HG03066 (cell line): Measurements from ENCODE around the gene LGALS9.
"Not testable (repeated sequence)": the region's sequence is repeated elsewhere in the genome, so short reads cannot be mapped to it uniquely, and the experiment has no call there.

ENCODE experiments used
- ATAC-seq: cut with Tn5 transposase; IDR thresholded peaks from one replicate; pipeline ENCODE4 v1.9.1; 2021; ENCODE audit warnings: low read depth; ENCODE audit not compliant: unreplicated experiment

The LGALS9 gene

GRCh38 chr17:27625856-27626255 lies 5.1 kb upstream of the LGALS9 start:
- ATAC-seq = no peak

DNA sequence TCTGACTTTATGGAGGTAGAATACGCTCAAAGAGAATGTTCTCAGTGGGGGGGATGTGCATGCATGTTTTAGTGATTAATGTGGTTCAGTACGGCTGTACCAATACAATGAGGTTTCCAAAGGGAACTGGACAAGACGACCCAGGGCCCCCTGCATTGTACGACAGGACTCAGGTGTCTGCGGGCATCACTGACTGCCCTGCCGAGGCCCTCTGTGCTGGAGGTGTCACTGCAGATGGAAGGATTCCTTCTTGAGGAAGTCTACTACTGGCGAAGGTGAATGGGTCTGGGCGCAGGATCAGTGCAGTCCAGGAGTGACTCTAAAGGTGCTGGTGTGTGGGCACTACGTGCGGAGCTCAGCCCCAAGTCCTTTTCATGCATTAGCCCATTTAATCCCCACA lies 3.5 kb upstream of the LGALS9 start:
- no peak for ATAC-seq

DNA sequence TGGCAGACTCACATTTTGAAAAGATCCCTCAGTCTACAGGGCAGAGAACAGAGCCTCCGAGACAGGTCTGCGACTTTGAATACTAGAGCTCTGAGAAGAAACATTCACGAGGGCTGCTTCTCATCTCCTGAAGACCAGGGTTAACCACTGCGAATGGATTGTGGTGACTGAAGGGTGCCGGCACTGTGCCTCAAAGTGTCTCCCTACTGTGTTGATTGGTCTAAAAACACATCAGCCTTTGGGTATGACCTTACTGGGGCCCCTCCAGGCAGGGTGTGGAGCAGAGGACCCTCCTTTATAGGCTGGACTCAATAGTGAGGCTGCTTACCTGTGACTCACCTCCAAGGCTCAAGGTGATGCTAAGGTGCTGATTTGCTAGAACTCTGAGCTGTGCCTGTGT lies 2.6 kb upstream of the LGALS9 start:
- ATAC-seq = no peak

DNA sequence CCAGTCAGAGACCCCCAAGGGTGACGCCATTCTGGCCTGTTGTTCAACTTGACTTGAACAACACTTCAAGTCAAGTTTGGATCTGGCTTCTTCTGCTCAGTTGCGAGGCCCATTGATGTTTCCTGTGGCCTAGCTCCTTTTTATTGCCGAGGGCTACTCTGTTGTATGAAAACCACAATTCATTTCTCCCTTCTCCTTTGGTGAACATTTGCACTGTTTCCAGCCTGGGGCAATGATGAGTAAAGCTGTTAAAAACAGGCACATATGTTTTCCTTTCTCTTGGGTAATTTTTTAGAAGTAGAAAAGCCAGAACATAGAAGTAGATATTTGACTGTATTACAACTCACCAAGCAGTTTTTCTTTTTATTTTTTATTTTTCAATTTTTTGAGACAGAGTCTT lies 1.7 kb upstream of the LGALS9 start:
- ATAC-seq = not testable (repeated sequence)

GRCh38 chr17:27631411-27631760 lies 398 bp downstream of the LGALS9 start:
- peak; percentile 17 for ATAC-seq

DNA sequence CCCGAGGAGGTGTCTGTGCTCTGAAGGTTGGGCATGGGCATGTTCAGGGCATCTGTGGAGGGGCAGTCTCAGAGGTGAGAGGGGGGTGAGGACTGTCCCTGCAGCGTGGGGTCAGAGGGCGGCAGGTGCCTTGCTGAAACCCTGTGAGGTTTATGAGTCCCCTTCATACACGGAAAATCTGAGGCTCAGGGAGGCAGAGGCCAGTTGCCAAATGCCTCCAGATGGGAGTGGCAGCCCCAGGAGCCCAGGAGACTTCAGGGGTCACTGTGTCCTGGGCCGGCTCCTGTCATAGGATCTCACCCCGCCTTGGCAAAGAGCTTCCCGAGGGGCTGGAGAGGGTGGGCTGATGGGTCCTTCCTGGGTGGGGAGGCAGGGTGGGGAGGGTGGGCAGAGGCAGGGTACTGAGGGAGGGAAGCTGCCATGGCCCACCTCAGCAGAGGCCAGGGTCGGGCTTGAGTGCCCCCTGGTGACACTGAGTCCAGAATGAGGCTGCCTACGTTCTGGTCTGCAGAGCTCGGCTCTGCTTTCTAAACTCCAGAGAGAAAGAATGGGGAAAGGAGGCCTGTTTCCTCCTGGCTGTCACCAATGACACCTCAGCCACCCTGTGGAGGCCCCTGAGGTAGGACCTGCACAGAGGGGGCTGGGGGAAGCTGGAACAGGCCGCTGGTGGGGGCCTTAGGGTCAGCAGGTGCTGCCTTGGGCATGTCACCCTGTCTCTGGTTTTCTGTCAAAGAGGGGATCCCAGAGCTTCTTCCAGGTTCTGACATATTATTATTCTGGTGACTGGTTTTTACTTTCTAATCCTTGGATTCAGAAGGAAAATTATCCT lies 1.1 kb downstream of the LGALS9 start:
- ATAC-seq = no peak

- ATAC-seq = not testable (repeated sequence)
Observed at GRCh38 chr17:27632766-27633165, 1.8 kb downstream of the LGALS9 start.

- no peak for ATAC-seq
Observed at GRCh38 chr17:27633312-27634025, 2.5 kb downstream of the LGALS9 start.

DNA sequence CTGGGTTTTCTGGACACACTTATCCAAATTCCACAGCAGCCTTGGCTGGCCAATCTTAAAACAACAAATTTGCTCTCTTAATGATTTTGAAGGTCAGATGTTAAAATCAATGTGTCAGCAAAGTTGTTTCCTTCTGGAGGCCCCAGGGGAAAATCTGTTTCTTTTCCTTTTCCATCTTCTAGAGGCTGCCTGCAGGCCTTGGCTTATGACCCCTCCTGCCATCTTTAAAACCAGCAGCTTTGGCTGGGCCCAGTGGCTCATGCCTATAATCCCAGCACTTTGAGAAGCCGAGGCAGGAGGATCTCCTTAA lies 3.0 kb downstream of the LGALS9 start:
- ATAC-seq = no peak

DNA sequence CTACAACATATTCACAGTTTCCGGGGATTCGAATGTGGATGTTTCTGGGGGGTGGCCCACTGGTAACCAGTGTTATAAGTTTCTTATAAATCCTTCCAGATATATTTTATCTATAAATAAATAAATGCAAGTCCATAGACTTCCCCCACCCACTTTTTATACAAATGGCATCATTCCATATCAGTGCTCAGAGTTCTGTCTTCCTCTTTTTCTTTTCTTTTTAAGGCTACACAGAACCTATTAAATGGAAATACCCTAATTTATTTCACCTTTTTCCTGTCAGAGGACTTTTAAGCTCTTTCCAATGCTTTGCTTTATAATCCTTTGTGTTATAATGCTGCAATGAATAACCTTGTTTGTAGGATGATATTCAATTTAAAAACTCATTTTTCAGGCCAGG lies 3.8 kb downstream of the LGALS9 start:
- no peak for ATAC-seq

DNA sequence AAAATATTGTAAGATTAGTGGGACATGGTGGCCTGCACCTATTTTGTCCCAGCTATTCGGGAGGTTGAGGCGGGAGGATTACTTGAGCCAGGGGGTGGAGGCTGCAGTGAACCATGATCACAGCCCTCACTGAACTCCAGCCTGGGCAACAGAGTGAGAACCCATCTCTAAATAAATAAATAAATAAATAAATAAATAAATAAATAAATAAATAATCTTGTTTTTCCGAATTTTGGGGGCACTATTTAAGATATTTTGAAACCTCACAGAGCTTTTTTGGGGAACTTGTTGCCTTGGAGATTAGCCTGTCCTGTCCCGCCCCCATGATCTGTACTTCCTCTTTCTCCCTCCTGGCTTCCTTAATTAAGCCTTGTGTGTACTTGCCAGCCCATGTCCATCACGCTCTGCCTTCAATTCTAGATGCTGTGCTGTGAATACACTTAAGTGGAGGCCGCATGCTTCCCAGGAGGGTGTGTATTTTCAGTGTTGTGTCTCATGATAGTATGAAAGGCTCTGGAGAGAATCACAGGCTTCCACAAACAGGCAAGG lies 4.4 kb downstream of the LGALS9 start:
- ATAC-seq = no peak

- ATAC-seq = not testable (repeated sequence)
Observed at GRCh38 chr17:27636005-27636520, 5.1 kb downstream of the LGALS9 start.

DNA sequence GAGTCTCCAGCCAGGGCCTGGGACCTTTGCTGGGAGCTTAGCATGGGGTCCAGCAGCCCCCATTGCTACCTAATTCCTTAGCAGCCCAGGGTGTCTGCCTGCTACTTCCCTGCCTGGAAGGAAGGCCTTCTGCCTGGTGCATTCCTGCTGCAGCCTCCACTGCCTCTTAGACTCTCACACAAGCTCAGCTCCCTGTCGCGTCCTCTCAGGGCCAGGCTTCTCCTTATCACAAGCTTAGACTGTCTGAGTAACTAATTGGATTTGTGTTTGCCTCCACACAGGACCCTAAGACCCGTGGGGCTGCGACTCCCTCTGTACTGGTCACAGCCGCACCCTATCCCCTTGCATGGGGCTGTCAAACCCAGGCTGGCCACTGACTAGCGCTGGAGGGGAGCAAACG lies 6.8 kb downstream of the LGALS9 start:
- ATAC-seq = not testable (repeated sequence)

- ATAC-seq = not testable (repeated sequence)
Observed at GRCh38 chr17:27638415-27638914, 7.5 kb downstream of the LGALS9 start.

DNA sequence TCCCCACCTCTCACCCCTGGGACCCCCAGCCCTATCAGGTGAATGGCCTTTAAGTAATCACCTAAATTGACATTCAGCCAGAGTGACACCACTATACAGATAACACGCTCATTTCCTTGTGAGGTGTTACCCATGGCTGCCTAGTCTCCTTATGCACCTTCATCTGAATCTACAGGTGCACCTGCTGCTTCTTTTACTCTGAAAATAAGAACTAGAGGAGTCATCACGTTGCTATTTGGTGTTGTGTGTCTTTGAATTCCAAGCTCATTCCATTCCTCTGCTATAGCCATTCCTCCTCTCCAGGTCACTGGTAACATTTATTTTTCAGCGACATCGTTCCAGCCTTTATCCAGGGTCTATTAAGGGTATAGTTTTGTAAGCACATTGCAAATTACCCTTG lies 9.8 kb downstream of the LGALS9 start:
- no peak for ATAC-seq

- ATAC-seq = no peak
Observed at GRCh38 chr17:27644586-27644985, 13.6 kb downstream of the LGALS9 start.

- ATAC-seq = not testable (repeated sequence)
Observed at GRCh38 chr17:27645621-27646020, 14.6 kb downstream of the LGALS9 start.

GRCh38 chr17:27646232-27646631 lies 15.2 kb downstream of the LGALS9 start:
- no peak for ATAC-seq

DNA sequence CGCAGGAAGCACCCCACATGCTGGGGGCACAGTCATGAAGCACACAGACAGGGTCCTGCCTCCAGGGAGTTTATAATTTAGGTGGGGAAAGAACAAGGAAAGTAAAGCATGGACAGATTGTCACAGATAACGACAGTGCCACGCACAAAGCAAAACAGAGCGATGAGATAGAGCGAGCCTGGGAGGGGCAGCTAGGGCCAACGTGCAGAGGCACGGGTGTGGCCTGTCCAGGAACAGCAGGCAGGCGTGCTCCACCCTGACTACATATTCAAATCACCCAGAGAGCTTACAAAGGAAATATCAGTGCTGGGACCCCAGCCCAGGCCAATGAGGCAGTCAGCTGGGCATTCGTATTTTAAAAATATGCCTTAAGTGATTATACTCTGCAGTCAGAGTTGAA lies 16.8 kb downstream of the LGALS9 start:
- ATAC-seq = no peak

GRCh38 chr17:27649111-27649571 lies 18.2 kb downstream of the LGALS9 start:
- ATAC-seq = not testable (repeated sequence)

DNA sequence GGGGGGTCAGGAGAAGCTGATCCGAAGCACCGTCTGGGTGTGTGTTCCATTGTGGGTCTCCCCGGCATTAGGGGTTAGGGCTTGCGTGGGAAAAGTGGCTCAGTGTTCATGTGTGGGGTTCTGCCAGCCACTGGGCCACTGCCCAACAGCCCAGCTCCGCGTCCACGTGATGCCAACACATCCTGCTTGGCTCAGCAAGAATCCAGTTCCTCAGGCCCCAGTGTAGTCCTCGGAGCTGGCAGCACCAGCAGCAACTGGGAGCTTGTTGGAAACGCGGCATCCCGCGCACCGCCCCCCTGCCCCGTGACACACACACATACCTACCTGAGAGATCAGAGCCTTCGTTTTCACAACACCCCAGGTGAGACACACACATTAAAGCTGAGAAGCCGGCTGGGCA lies 18.9 kb downstream of the LGALS9 start:
- no peak for ATAC-seq
